SH-SY5Y (cell line): Measurements from ENCODE around the gene GRM8.

Experiments used
- GATA2 ChIP-seq: IDR thresholded peaks from 2 replicates; pipeline ENCODE4 v1.6.1; 2011; ENCODE audit warnings: mild to moderate bottlenecking, low read depth, low read length
- GATA3 ChIP-seq: IDR thresholded peaks from 2 replicates; pipeline ENCODE4 v1.6.1; 2011; ENCODE audit warnings: low read depth, mild to moderate bottlenecking, low read length, moderate library complexity

- TF ChIP-seq GATA2, result no peak
- no peak for TF ChIP-seq GATA3
Observed at GRCh38 chr7:126723966-126724544, 528.7 kb downstream of the GRM8 start.
